Left lung (tissue), 10 donors: ENCODE results near the gene CA14. TPM values are rescaled to one million over a fixed set of nuclear protein-coding genes. Genes with fewer than 3 reads are reported as not detected.
"Not testable (repeated sequence)": the region's sequence is repeated elsewhere in the genome, so short reads cannot be mapped to it uniquely, and the experiment has no call there.

Experiments
- ATAC-seq: fragments of 200-7000 bp; cut with Tn5 transposase; one replicate; pipeline ENCODE4 v1.9.1; 2020; ENCODE audit warnings: moderate library complexity
- DNase-seq, 4 donors: peaks; one replicate each; pipeline ENCODE4 v3.0.0-alpha.2; 2013 to 2020
- H3K27ac ChIP-seq, 2 donors: fragments of 200-600 bp; sonication (generic) in 1 of 2; one replicate each; pipeline versions ENCODE4 v1.5.0 to v1.8.0; 2020 to 2021
- H3K27me3 ChIP-seq, 2 donors: fragments of 200-600 bp; sonication (generic) in 1 of 2; one replicate each; pipeline versions ENCODE4 v1.5.0 to v1.8.0; 2020 to 2021
- H3K36me3 ChIP-seq, 2 donors: fragments of 200-600 bp; sonication (generic) in 1 of 2; one replicate each; pipeline versions ENCODE4 v1.5.0 to v1.8.0; 2020 to 2021
- H3K4me1 ChIP-seq, 2 donors: fragments of 200-600 bp; one replicate each; pipeline ENCODE4 v1.8.0; 2021
- H3K4me3 ChIP-seq, 2 donors: fragments of 200-600 bp; sonication (generic) in 1 of 2; one replicate each; pipeline versions ENCODE4 v1.5.0 to v1.8.0; 2020 to 2021; ENCODE audit warnings: mild to moderate bottlenecking in 1 of 2
- H3K9me3 ChIP-seq, 2 donors: fragments of 200-600 bp; sonication (generic) in 1 of 2; one replicate each; pipeline versions ENCODE4 v1.5.0 to v1.8.0; 2020 to 2021
- CTCF ChIP-seq, 2 donors: fragments of 200-600 bp; sonication (generic) in 1 of 2; IDR thresholded peaks; one replicate each; pipeline versions ENCODE4 v1.5.0 to v1.8.0; 2021; ENCODE audit warnings: antibody characterized with exemption in 2 of 2
- intact Hi-C, 2 donors: fragments of 100-400 bp; cut with DNase I; formaldehyde crosslinking; loops; one replicate each; pipeline versions ENCODE4 v1.11.2 to v1.14.2; 2022
- polyA plus RNA-seq, 6 donors: library from polyadenylated mRNA; unstranded; fragments of 120-200 nt; gene quantifications; one replicate each; pipeline ENCODE4 v1.2.1, GENCODE V29; 2013; ENCODE audit not compliant: insufficient read length in 6 of 6
- total RNA-seq, 2 donors: library from RNA; stranded (reverse); fragmentation: NEBNext Ultra II Directional; extraction: Animal tissue kit (Norgen Biotek cat#: 25700); gene quantifications; one replicate each; pipeline ENCODE4 v1.2.1, GENCODE V29; 2021
- donor health status: DM: no; HTN: yes; CAD: no.
- donor health status: DM: no; HTN: no; CAD: no.

The CA14 gene
- total and polyA plus RNA-seq, 8 donors = 0.18 to 5.7 (median 4.5) TPM

GRCh38 chr1:150293433-150294253 lies 36.1 kb downstream of the CA14 start, which contains the start of gene MRPS21:
MRPS21 (plus strand) TSS chr1:150293861; CDS start chr1:150294367, 506 bp downstream.
- TF ChIP-seq CTCF (IDR thresholded peaks at IDR 0.05) = no peak
- Histone ChIP-seq H3K36me3 (peaks cover 0 to 24% of the 10 kb centered on the region in 2 donors), H3K27ac (peak within 1 kb of the TSS; percentile 81 to 91), H3K27me3 (no peaks in the 10 kb centered on the region), H3K4me3 (peak within 1 kb of the TSS; percentile 64 to 70), H3K9me3 (no peaks in the 10 kb centered on the region), H3K4me1 (peaks cover 7 to 15% of the 10 kb centered on the region in 2 donors)
- peak; percentile 91 to 96 (median 92) for DNase-seq
- intact Hi-C loops = no loop called here
- ATAC-seq = peak; percentile 98

GRCh38 chr1:150295476-150295875 lies 37.9 kb downstream of the CA14 start:
- TF ChIP-seq CTCF (IDR thresholded peaks at IDR 0.05) = no peak
- ATAC-seq (no peak), DNase-seq (no peak)
- no peaks in the 10 kb centered on the region for H3K9me3 ChIP-seq
- no peaks in the 10 kb centered on the region for H3K27me3 ChIP-seq
- no peak overlapping the region for H3K27ac ChIP-seq
- H3K36me3 ChIP-seq = peaks cover 0 to 42% of the 10 kb centered on the region in 2 donors
- intact Hi-C loops = no loop called here
- no peak overlapping the region for H3K4me3 ChIP-seq
- peaks cover 7 to 15% of the 10 kb centered on the region in 2 donors for H3K4me1 ChIP-seq

- ATAC-seq (no peak), DNase-seq (no peak)
- Histone ChIP-seq H3K4me3 (no peak overlapping the region), H3K36me3 (peaks cover 0 to 75% of the 10 kb centered on the region in 2 donors), H3K27me3 (no peaks in the 10 kb centered on the region), H3K27ac (no peak overlapping the region), H3K9me3 (no peaks in the 10 kb centered on the region), H3K4me1 (peaks cover 0 to 12% of the 10 kb centered on the region in 2 donors)
- intact Hi-C loops = no loop called here
- TF ChIP-seq CTCF (IDR thresholded peaks at IDR 0.05) = no peak
These were observed 42.1 kb downstream of the CA14 start for GRCh38 chr1:150299716-150300115.

- Histone ChIP-seq H3K27ac (no peak overlapping the region), H3K9me3 (no peaks in the 10 kb centered on the region), H3K4me1 (peaks cover 0 to 3% of the 10 kb centered on the region in 2 donors), H3K27me3 (no peaks in the 10 kb centered on the region), H3K4me3 (no peak overlapping the region), H3K36me3 (peaks cover 0 to 63% of the 10 kb centered on the region in 2 donors)
- no peak for DNase-seq
- ATAC-seq = no peak
- intact Hi-C loops = no loop called here
- TF ChIP-seq CTCF (IDR thresholded peaks at IDR 0.05) = no peak
These were observed 44.8 kb downstream of the CA14 start for GRCh38 chr1:150302338-150302737.

- no peaks in the 10 kb centered on the region for H3K9me3 ChIP-seq
- no peak overlapping the region for H3K4me3 ChIP-seq
- DNase-seq = no peak
- H3K27me3 ChIP-seq = no peaks in the 10 kb centered on the region
- TF ChIP-seq CTCF (IDR thresholded peaks at IDR 0.05) = no peak
- H3K36me3 ChIP-seq = peaks cover 0 to 66% of the 10 kb centered on the region in 2 donors
- H3K27ac ChIP-seq = no peak overlapping the region
- intact Hi-C loops = no loop called here
- H3K4me1 ChIP-seq = peaks cover 0 to 3% of the 10 kb centered on the region in 2 donors
- no peak for ATAC-seq
These were observed 45.3 kb downstream of the CA14 start for GRCh38 chr1:150302902-150303301.

- intact Hi-C loops = not testable (repeated sequence)
These were observed 51.0 kb downstream of the CA14 start for GRCh38 chr1:150308585-150308984.

More at GRCh38 chr1:150308585-150308984, 51.0 kb downstream of the CA14 start:
- ATAC-seq, H3K27me3 ChIP-seq, DNase-seq, H3K4me3 ChIP-seq, H3K4me1 ChIP-seq, H3K27ac ChIP-seq, H3K9me3 ChIP-seq: not testable (repeated sequence)
- peaks cover 0 to 21% of the 10 kb centered on the region in 2 donors for H3K36me3 ChIP-seq
